Islet of Langerhans (tissue), 1 donor: ENCODE data around the gene CDC14A.
A peak's percentile ranks its signal among the peaks of the same experiment; 100 is the strongest.
"Not testable (repeated sequence)": the region's sequence is repeated elsewhere in the genome, so short reads cannot be mapped to it uniquely, and the experiment has no call there.

Source experiments
- FAIRE-seq: peaks from one replicate; lab custom pipeline; 2011; peaks lifted over from hg19 to GRCh38; lab: Jason Lieb, UNC

CDC14A gene

GRCh38 chr1:100335436-100335835, 16.9 kb upstream of the CDC14A start:
- FAIRE-seq = no peak

GRCh38 chr1:100337878-100338277, 14.4 kb upstream of the CDC14A start:
- not testable (repeated sequence) for FAIRE-seq

- FAIRE-seq = not testable (repeated sequence)
Observed at GRCh38 chr1:100339735-100340134, 12.6 kb upstream of the CDC14A start.

GRCh38 chr1:100340494-100340893, 11.8 kb upstream of the CDC14A start:
- FAIRE-seq = no peak

GRCh38 chr1:100342348-100342747, 10.0 kb upstream of the CDC14A start:
- FAIRE-seq = no peak

GRCh38 chr1:100343897-100344296, 8.4 kb upstream of the CDC14A start:
- FAIRE-seq = no peak

- FAIRE-seq = no peak
Observed at GRCh38 chr1:100344774-100345173, 7.5 kb upstream of the CDC14A start.

- FAIRE-seq = no peak
Observed at GRCh38 chr1:100346387-100346786, 5.9 kb upstream of the CDC14A start.

- no peak for FAIRE-seq
Observed at GRCh38 chr1:100347009-100347966, 5.0 kb upstream of the CDC14A start.

- no peak for FAIRE-seq
Observed at GRCh38 chr1:100348549-100349144, 3.7 kb upstream of the CDC14A start.

- FAIRE-seq = no peak
Observed at GRCh38 chr1:100349246-100349645, 3.1 kb upstream of the CDC14A start.

- FAIRE-seq = no peak
Observed at GRCh38 chr1:100350787-100351094, 1.6 kb upstream of the CDC14A start.

- FAIRE-seq = no peak
Observed at GRCh38 chr1:100351095-100351887, 1.0 kb upstream of the CDC14A start.

- FAIRE-seq = no peak
Observed at GRCh38 chr1:100353071-100353801, 930 bp downstream of the CDC14A start.

GRCh38 chr1:100353988-100354387, 1.7 kb downstream of the CDC14A start:
- FAIRE-seq = no peak

- FAIRE-seq = peak; percentile 36
Observed at GRCh38 chr1:100354971-100355394, 2.7 kb downstream of the CDC14A start.

GRCh38 chr1:100358210-100358609, 5.9 kb downstream of the CDC14A start:
- FAIRE-seq = no peak

- FAIRE-seq = no peak
Observed at GRCh38 chr1:100359139-100359538, 6.8 kb downstream of the CDC14A start.

GRCh38 chr1:100360790-100361510, 8.6 kb downstream of the CDC14A start:
- FAIRE-seq = no peak

GRCh38 chr1:100361511-100362089, 9.3 kb downstream of the CDC14A start:
- FAIRE-seq = no peak

GRCh38 chr1:100362821-100363466, 10.6 kb downstream of the CDC14A start:
- no peak for FAIRE-seq
